ENCODE data around the gene KSR1. TPM values are rescaled to one million over a fixed set of nuclear protein-coding genes. Genes with fewer than 3 reads are reported as not detected.

The KSR1 gene
- total RNA-seq, 4 donors from 2014 or later, result 26.6 to 64.4 (median 42.2) TPM

DNA sequence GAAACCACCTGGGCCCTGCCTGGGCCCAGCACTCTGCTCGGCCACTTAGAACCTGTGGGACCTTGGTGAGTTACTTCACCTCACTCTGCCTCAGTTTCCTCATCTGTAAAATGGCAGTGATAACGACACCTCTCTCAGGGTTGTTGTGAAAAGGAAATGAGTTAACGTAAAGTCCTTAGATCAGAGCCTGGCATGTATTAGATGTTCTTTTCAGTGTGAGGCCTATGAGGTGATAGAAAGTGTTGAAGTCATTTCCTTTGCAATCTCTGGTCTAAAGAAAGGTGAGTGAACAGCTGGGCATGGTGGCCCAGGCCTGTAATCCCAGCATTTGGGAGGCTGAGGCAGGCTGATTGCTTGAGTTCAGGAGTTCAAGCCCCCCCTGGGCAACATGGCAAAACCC, 123.1 kb downstream of the KSR1 start:
- DNase-seq, result no peak
- no peak overlapping the region for H3K27ac ChIP-seq

DNA sequence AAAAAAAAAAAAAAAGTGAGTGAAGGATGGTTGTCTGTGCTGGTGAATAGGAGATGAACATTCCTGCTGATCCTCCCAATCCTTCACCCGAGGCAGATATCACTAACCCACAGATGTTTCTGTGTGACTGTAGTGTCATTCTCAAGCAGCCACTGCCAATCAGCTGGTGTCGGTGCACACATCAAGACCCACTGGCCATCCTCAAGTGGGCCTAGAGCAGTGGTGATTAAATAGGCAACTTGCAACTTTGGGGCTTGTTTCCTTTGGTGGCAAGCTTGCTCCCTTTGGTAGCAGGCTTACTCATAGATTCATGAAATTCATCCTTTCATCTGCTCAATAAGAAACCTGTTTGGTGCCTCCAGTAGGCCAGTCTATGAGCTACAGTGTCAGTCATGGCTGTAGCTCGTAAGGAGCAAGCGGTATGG, 123.7 kb downstream of the KSR1 start:
- DNase-seq, result no peak
- Histone ChIP-seq H3K4me3 (no peak overlapping the region), H3K27ac (no peak overlapping the region), H3K27me3 (no peaks in the 10 kb centered on the region), H3K9me3 (no peaks in the 10 kb centered on the region), H3K4me1 (no peaks in the 10 kb centered on the region), H3K36me3 (peaks cover 0 to 10% (median 0%) of the 10 kb centered on the region in 3 donors)
- TF ChIP-seq, protein P1, sequence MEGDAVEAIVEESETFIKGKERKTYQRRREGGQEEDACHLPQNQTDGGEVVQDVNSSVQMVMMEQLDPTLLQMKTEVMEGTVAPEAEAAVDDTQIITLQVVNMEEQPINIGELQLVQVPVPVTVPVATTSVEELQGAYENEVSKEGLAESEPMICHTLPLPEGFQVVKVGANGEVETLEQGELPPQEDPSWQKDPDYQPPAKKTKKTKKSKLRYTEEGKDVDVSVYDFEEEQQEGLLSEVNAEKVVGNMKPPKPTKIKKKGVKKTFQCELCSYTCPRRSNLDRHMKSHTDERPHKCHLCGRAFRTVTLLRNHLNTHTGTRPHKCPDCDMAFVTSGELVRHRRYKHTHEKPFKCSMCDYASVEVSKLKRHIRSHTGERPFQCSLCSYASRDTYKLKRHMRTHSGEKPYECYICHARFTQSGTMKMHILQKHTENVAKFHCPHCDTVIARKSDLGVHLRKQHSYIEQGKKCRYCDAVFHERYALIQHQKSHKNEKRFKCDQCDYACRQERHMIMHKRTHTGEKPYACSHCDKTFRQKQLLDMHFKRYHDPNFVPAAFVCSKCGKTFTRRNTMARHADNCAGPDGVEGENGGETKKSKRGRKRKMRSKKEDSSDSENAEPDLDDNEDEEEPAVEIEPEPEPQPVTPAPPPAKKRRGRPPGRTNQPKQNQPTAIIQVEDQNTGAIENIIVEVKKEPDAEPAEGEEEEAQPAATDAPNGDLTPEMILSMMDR (IDR thresholded peaks at IDR 0.05), result no peak
- TF ChIP-seq POLR2A (IDR thresholded peaks at IDR 0.05), result no peak

More for the DNA sequence above, 123.1 kb downstream of the KSR1 start:
- Histone ChIP-seq H3K9me3 (no peaks in the 10 kb centered on the region), H3K4me1 (no peaks in the 10 kb centered on the region), H3K4me3 (no peak overlapping the region), H3K27me3 (no peaks in the 10 kb centered on the region), H3K36me3 (peaks cover 0 to 10% (median 0%) of the 10 kb centered on the region in 3 donors)
- TF ChIP-seq, protein P1 (IDR thresholded peaks at IDR 0.05), result no peak

DNA sequence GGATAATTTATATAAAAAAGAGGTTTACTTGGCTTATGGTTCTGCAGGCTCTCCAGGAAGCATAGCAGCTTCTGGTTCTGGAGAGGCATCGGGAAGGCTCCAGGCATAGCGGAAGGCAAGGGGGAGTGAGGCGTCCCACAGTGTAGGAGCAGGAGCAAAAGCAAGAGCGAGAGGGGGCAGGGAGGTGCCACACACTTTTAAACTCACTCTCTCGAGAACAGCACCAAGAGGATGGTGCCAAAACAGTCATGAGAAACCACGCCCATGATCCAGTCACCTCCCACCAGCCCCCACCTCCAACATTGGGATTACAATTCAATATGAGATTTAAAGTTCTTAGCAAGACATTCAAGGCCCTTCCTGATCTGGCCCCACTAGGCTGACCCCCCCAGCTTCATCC, 124.8 kb downstream of the KSR1 start:
- Histone ChIP-seq H3K4me1 (no peaks in the 10 kb centered on the region), H3K36me3 (peaks cover 0 to 17% (median 0%) of the 10 kb centered on the region in 3 donors), H3K4me3 (no peak overlapping the region), H3K27ac (no peak overlapping the region), H3K27me3 (no peaks in the 10 kb centered on the region), H3K9me3 (no peaks in the 10 kb centered on the region)
- DNase-seq, result no peak
- TF ChIP-seq, protein P1 (IDR thresholded peaks at IDR 0.05), result no peak
- no peak for TF ChIP-seq POLR2A (IDR thresholded peaks at IDR 0.05)

DNA sequence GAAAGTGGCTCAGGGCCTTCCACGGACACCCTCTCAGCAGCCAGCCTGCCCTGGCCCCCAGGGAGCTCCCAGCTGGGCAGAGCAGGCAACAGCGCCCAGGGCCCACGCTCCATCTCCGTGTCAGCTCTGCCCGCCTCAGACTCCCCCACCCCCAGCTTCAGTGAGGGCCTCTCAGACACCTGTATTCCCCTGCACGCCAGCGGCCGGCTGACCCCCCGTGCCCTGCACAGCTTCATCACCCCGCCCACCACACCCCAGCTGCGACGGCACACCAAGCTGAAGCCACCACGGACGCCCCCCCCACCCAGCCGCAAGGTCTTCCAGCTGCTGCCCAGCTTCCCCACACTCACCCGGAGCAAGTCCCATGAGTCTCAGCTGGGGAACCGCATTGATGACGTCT, 126.4 kb downstream of the KSR1 start:
- Histone ChIP-seq H3K4me3 (no peak overlapping the region), H3K4me1 (no peaks in the 10 kb centered on the region), H3K9me3 (no peaks in the 10 kb centered on the region), H3K36me3 (peaks cover 0 to 29% (median 0%) of the 10 kb centered on the region in 3 donors), H3K27me3 (no peaks in the 10 kb centered on the region), H3K27ac (no peak overlapping the region)
- DNase-seq, result no peak
- TF ChIP-seq, protein P1 (IDR thresholded peaks at IDR 0.05), result no peak
- no peak for TF ChIP-seq POLR2A (IDR thresholded peaks at IDR 0.05)

DNA sequence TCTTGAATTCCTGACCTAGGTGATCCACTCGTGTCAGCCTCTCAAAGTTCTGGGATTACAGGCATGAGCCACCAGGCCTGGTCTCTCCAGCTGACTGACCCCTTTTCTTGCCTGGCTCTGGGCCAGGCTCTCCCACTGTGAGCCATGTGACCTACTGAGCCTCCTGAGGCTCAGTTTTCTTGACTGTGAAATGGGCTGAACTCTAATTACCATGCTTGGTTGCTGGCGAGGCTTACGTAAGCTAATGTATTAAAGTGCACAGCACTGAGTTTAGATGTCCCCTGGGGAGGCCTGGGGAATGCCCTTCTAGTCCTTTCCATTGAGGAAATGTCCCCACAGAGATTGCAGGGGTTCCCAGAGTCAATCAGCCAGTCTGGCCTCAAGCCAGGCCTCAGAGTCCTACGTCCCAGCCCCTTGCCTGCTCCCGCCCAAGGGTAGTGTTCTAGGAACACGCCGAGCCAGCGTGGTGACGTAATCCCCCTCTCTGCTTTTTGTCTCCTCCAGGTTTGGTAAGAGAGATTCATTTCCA, 129.0 kb downstream of the KSR1 start:
- Histone ChIP-seq H3K27me3 (no peaks in the 10 kb centered on the region), H3K4me1 (no peaks in the 10 kb centered on the region), H3K9me3 (no peaks in the 10 kb centered on the region), H3K36me3 (peaks cover 0 to 44% (median 0%) of the 10 kb centered on the region in 3 donors), H3K27ac (no peak overlapping the region), H3K4me3 (no peak overlapping the region)
- no peak for TF ChIP-seq POLR2A (IDR thresholded peaks at IDR 0.05)
- TF ChIP-seq, protein P1 (IDR thresholded peaks at IDR 0.05), result no peak
- no peak for DNase-seq

DNA sequence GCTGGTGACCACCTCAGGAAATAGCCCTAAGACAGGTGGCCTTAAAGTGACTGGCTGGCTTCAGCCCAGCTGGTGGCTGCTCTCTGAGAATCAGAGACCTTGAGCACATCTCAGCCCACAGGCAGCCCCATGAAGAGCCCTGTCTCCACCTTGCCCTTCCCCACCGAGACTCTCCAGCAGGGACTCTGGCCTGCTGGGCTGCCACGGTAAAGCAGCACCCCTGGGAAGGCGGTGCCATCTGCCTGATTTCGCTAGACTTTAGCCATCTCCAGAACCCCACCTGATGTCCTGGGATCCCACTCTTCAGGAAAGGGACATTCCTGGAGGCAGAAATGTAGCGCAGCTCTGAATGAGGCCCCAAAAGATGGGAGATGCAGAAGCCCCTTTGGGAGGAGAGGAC, 129.5 kb downstream of the KSR1 start:
- no peak for DNase-seq
- no peak overlapping the region for H3K4me3 ChIP-seq
- H3K27me3 ChIP-seq, result no peaks in the 10 kb centered on the region
- no peaks in the 10 kb centered on the region for H3K4me1 ChIP-seq
- H3K36me3 ChIP-seq, result peaks cover 0 to 44% (median 0%) of the 10 kb centered on the region in 3 donors
- no peak overlapping the region for H3K27ac ChIP-seq
- no peak for TF ChIP-seq POLR2A (IDR thresholded peaks at IDR 0.05)
- TF ChIP-seq, protein P1 (IDR thresholded peaks at IDR 0.05), result no peak
- H3K9me3 ChIP-seq, result no peaks in the 10 kb centered on the region

Data from Peyer's patch (tissue), 4 donors.